Activated naive CD8-positive, alpha-beta T cell treated with anti-CD3 and anti-CD28 coated beads, Interleukin-2, amount 10 ng/mL, durations not matched to agents 7 days and 5 days (primary cell): Measurements from ENCODE around the gene PMFBP1. TPM values are rescaled to one million over a fixed set of nuclear protein-coding genes. Genes with fewer than 3 reads are reported as not detected.
A peak's percentile ranks its signal among the peaks of the same experiment; 100 is the strongest.

Experiments used
- ATAC-seq: fragments of 150-1000 bp; cut with Tn5 transposase; one replicate; pipeline ENCODE4 v1.10.0; 2021; ENCODE audit warnings: low read depth, moderate library complexity
- POLR2A ChIA-PET: fragments of 350-600 bp; sonication (Branson Sonifier 250); formaldehyde crosslinking; loops from one replicate; lab custom pipeline; 2021; ENCODE audit warnings: antibody characterized with exemption; lab: Charles Lee
- DNase-seq: peaks from one replicate; pipeline ENCODE4 v3.0.0; 2021
- H3K27ac Mint-ChIP-seq: one replicate; pipeline ENCODE4 v1.8.0; 2022; ENCODE audit warnings: mild to moderate bottlenecking, mixed read lengths
- H3K27me3 Mint-ChIP-seq: one replicate; pipeline ENCODE4 v1.8.0; 2022; ENCODE audit warnings: mild to moderate bottlenecking, moderate library complexity, mixed read lengths
- H3K36me3 Mint-ChIP-seq: one replicate; pipeline ENCODE4 v1.8.0; 2021; ENCODE audit warnings: mild to moderate bottlenecking, mixed read lengths
- H3K4me1 Mint-ChIP-seq: one replicate; pipeline ENCODE4 v1.8.0; 2021; ENCODE audit warnings: mixed read lengths
- H3K4me3 Mint-ChIP-seq: one replicate; pipeline ENCODE4 v1.8.0; 2022; ENCODE audit warnings: mild to moderate bottlenecking, moderate library complexity, mixed read lengths
- H3K9me3 Mint-ChIP-seq: one replicate; pipeline ENCODE4 v1.8.0; 2021; ENCODE audit warnings: mixed read lengths
- total RNA-seq, 2 experiments: library from RNA; stranded (reverse); gene quantifications; one replicate each; pipeline ENCODE4 v1.2.3, GENCODE V29; 2021

The PMFBP1 gene
- total RNA-seq, 2 experiments from 2014 or later = 3.0 to 5.0 TPM

GRCh38 chr16:72137380-72138063 is 34.4 kb downstream of the PMFBP1 start:
- Mint-ChIP-seq H3K27ac (no peak overlapping the region), H3K4me3 (no peak overlapping the region), H3K27me3 (no peaks in the 10 kb centered on the region), H3K36me3 (no peaks in the 10 kb centered on the region), H3K4me1 (no peaks in the 10 kb centered on the region), H3K9me3 (no peaks in the 10 kb centered on the region)
- POLR2A ChIA-PET = no interaction called here
- no peak for ATAC-seq
- no peak for DNase-seq

GRCh38 chr16:72134507-72134906 is 37.4 kb downstream of the PMFBP1 start:
- Mint-ChIP-seq H3K4me1 (no peaks in the 10 kb centered on the region), H3K27ac (no peak overlapping the region), H3K4me3 (no peak overlapping the region), H3K36me3 (no peaks in the 10 kb centered on the region), H3K9me3 (no peaks in the 10 kb centered on the region), H3K27me3 (no peaks in the 10 kb centered on the region)
- ATAC-seq = no peak
- POLR2A ChIA-PET = no interaction called here
- no peak for DNase-seq

- no peak overlapping the region for H3K4me3 Mint-ChIP-seq
- H3K27ac Mint-ChIP-seq = no peak overlapping the region
- POLR2A ChIA-PET = no interaction called here
- no peaks in the 10 kb centered on the region for H3K27me3 Mint-ChIP-seq
- ATAC-seq (no peak), DNase-seq (no peak)
- H3K4me1 Mint-ChIP-seq = no peaks in the 10 kb centered on the region
- H3K9me3 Mint-ChIP-seq = no peaks in the 10 kb centered on the region
- no peaks in the 10 kb centered on the region for H3K36me3 Mint-ChIP-seq
Observed at GRCh38 chr16:72132726-72133125, 39.2 kb downstream of the PMFBP1 start.

GRCh38 chr16:72131036-72131435 is 40.9 kb downstream of the PMFBP1 start:
- no peaks in the 10 kb centered on the region for H3K4me1 Mint-ChIP-seq
- H3K27me3 Mint-ChIP-seq = no peaks in the 10 kb centered on the region
- H3K9me3 Mint-ChIP-seq = no peaks in the 10 kb centered on the region
- no peaks in the 10 kb centered on the region for H3K36me3 Mint-ChIP-seq
- H3K4me3 Mint-ChIP-seq = no peak overlapping the region
- POLR2A ChIA-PET = no interaction called here
- DNase-seq = no peak
- ATAC-seq = no peak
- H3K27ac Mint-ChIP-seq = no peak overlapping the region

GRCh38 chr16:72129976-72130656 is 41.8 kb downstream of the PMFBP1 start:
- ATAC-seq (no peak), DNase-seq (no peak)
- H3K4me1 Mint-ChIP-seq = no peaks in the 10 kb centered on the region
- no peaks in the 10 kb centered on the region for H3K27me3 Mint-ChIP-seq
- H3K36me3 Mint-ChIP-seq = no peaks in the 10 kb centered on the region
- no peaks in the 10 kb centered on the region for H3K9me3 Mint-ChIP-seq
- H3K4me3 Mint-ChIP-seq = no peak overlapping the region
- POLR2A ChIA-PET = no interaction called here
- H3K27ac Mint-ChIP-seq = no peak overlapping the region

- POLR2A ChIA-PET = no interaction called here
- peaks cover 3% of the 10 kb centered on the region for H3K4me1 Mint-ChIP-seq
- no peak overlapping the region for H3K4me3 Mint-ChIP-seq
- no peak overlapping the region for H3K27ac Mint-ChIP-seq
- DNase-seq = no peak
- no peaks in the 10 kb centered on the region for H3K9me3 Mint-ChIP-seq
- no peak for ATAC-seq
- no peaks in the 10 kb centered on the region for H3K27me3 Mint-ChIP-seq
- H3K36me3 Mint-ChIP-seq = no peaks in the 10 kb centered on the region
Observed at GRCh38 chr16:72128701-72129100, 43.3 kb downstream of the PMFBP1 start.

GRCh38 chr16:72126429-72126765 is 45.6 kb downstream of the PMFBP1 start:
- no peaks in the 10 kb centered on the region for H3K36me3 Mint-ChIP-seq
- POLR2A ChIA-PET = no interaction called here

GRCh38 chr16:72125635-72126428 is 46.1 kb downstream of the PMFBP1 start:
- Mint-ChIP-seq H3K27ac (no peak overlapping the region), H3K4me1 (peaks cover 4% of the 10 kb centered on the region), H3K27me3 (no peaks in the 10 kb centered on the region), H3K9me3 (no peaks in the 10 kb centered on the region), H3K36me3 (no peaks in the 10 kb centered on the region), H3K4me3 (no peak overlapping the region)
- POLR2A ChIA-PET = no interaction called here
- ATAC-seq (no peak), DNase-seq (no peak)

More at GRCh38 chr16:72126429-72126765, 45.6 kb downstream of the PMFBP1 start:
- ATAC-seq = no peak
- H3K4me3 Mint-ChIP-seq = no peak overlapping the region
- DNase-seq = no peak
- H3K9me3 Mint-ChIP-seq = no peaks in the 10 kb centered on the region
- H3K27ac Mint-ChIP-seq = no peak overlapping the region
- no peaks in the 10 kb centered on the region for H3K27me3 Mint-ChIP-seq
- H3K4me1 Mint-ChIP-seq = peaks cover 3% of the 10 kb centered on the region

GRCh38 chr16:72124761-72125634 is 47.0 kb downstream of the PMFBP1 start:
- H3K9me3 Mint-ChIP-seq = no peaks in the 10 kb centered on the region
- no peaks in the 10 kb centered on the region for H3K36me3 Mint-ChIP-seq
- DNase-seq (peak; percentile 76), ATAC-seq (peak; percentile 73)
- POLR2A ChIA-PET = interaction anchor here (0.9 kb wide), 1 partner anchor 662 kb away, joined by 3 read pairs; no protein-coding TSS in a partner anchor
- H3K27me3 Mint-ChIP-seq = no peaks in the 10 kb centered on the region
- no peak overlapping the region for H3K4me3 Mint-ChIP-seq
- H3K4me1 Mint-ChIP-seq = peaks cover 4% of the 10 kb centered on the region
- peak overlapping the region; percentile 4 for H3K27ac Mint-ChIP-seq

GRCh38 chr16:72124148-72124547 is 47.8 kb downstream of the PMFBP1 start:
- Mint-ChIP-seq H3K36me3 (no peaks in the 10 kb centered on the region), H3K27ac (no peak overlapping the region), H3K4me3 (no peak overlapping the region), H3K4me1 (peaks cover 4% of the 10 kb centered on the region), H3K9me3 (no peaks in the 10 kb centered on the region), H3K27me3 (no peaks in the 10 kb centered on the region)
- ATAC-seq (no peak), DNase-seq (no peak)
- POLR2A ChIA-PET = interaction anchor here (0.9 kb wide), 1 partner anchor 663 kb away, joined by 3 read pairs; no protein-coding TSS in a partner anchor

GRCh38 chr16:72123426-72123825 is 48.5 kb downstream of the PMFBP1 start:
- H3K36me3 Mint-ChIP-seq = no peaks in the 10 kb centered on the region
- POLR2A ChIA-PET = no interaction called here
- no peak overlapping the region for H3K4me3 Mint-ChIP-seq
- peaks cover 4% of the 10 kb centered on the region for H3K4me1 Mint-ChIP-seq
- ATAC-seq (no peak), DNase-seq (no peak)
- H3K27me3 Mint-ChIP-seq = no peaks in the 10 kb centered on the region
- no peak overlapping the region for H3K27ac Mint-ChIP-seq
- H3K9me3 Mint-ChIP-seq = no peaks in the 10 kb centered on the region

GRCh38 chr16:72122916-72123315 is 49.0 kb downstream of the PMFBP1 start:
- no peaks in the 10 kb centered on the region for H3K27me3 Mint-ChIP-seq
- no peak overlapping the region for H3K4me3 Mint-ChIP-seq
- ATAC-seq (no peak), DNase-seq (no peak)
- H3K4me1 Mint-ChIP-seq = peaks cover 5% of the 10 kb centered on the region
- H3K9me3 Mint-ChIP-seq = no peaks in the 10 kb centered on the region
- H3K36me3 Mint-ChIP-seq = no peaks in the 10 kb centered on the region
- POLR2A ChIA-PET = no interaction called here
- H3K27ac Mint-ChIP-seq = no peak overlapping the region

- peaks cover 5% of the 10 kb centered on the region for H3K4me1 Mint-ChIP-seq
- no peak for ATAC-seq
- no peaks in the 10 kb centered on the region for H3K36me3 Mint-ChIP-seq
- no peak overlapping the region for H3K27ac Mint-ChIP-seq
- no peaks in the 10 kb centered on the region for H3K9me3 Mint-ChIP-seq
- POLR2A ChIA-PET = no interaction called here
- no peak for DNase-seq
- no peak overlapping the region for H3K4me3 Mint-ChIP-seq
- H3K27me3 Mint-ChIP-seq = no peaks in the 10 kb centered on the region
Observed at GRCh38 chr16:72122308-72122707, 49.6 kb downstream of the PMFBP1 start.
